HepG2 (cell line): ENCODE results near the gene DDX17. TPM values are rescaled to one million over a fixed set of nuclear protein-coding genes. Genes with fewer than 3 reads are reported as not detected.

Experiments used
- AGO2 ChIP-seq: fragments of 200-400 bp; formaldehyde crosslinking; optimal IDR thresholded peaks from 2 replicates; pipeline ENCODE3; 2017; ENCODE audit warnings: mild to moderate bottlenecking, low read depth, low read length, moderate library complexity
- CAMTA2 ChIP-seq: sonication (generic); formaldehyde crosslinking; IDR thresholded peaks from 2 replicates; pipeline ENCODE4 v1.4.0; 2020; ENCODE audit warnings: mild to moderate bottlenecking, missing genetic modification reagents, borderline replicate concordance
- CENPX ChIP-seq: sonication (generic); formaldehyde crosslinking; IDR thresholded peaks from 2 replicates; pipeline ENCODE4 v1.9.0; 2021; ENCODE audit warnings: mild to moderate bottlenecking, missing genetic modification reagents, moderate library complexity
- IRF2 ChIP-seq: IDR thresholded peaks from 2 replicates; pipeline ENCODE4 v1.6.1; 2018; ENCODE audit warnings: missing genetic modification reagents, missing compliant biosample characterization
- KLF6 ChIP-seq: IDR thresholded peaks from 2 replicates; pipeline ENCODE4 v1.8.0; 2016; ENCODE audit warnings: missing biosample characterization, missing genetic modification reagents
- NFKB2 ChIP-seq: sonication (generic); formaldehyde crosslinking; IDR thresholded peaks from 2 replicates; pipeline ENCODE4 v1.4.0; 2020; ENCODE audit warnings: missing genetic modification reagents, borderline replicate concordance
- POLR2G ChIP-seq: fragments of 200-400 bp; formaldehyde crosslinking; IDR thresholded peaks from 2 replicates; pipeline ENCODE4 v1.6.1; 2018; ENCODE audit warnings: mild to moderate bottlenecking, low read depth, low read length, moderate library complexity
- PRDM15 ChIP-seq: sonication (generic); formaldehyde crosslinking; IDR thresholded peaks from 2 replicates; pipeline ENCODE4 v1.4.0; 2020; ENCODE audit warnings: missing genetic modification reagents
- RARG ChIP-seq: sonication (generic); formaldehyde crosslinking; IDR thresholded peaks from 2 replicates; pipeline ENCODE4 v1.4.0; 2020; ENCODE audit warnings: low read depth, mild to moderate bottlenecking, missing genetic modification reagents
- SRSF1 ChIP-seq: fragments of 200-400 bp; formaldehyde crosslinking; optimal IDR thresholded peaks from 2 replicates; pipeline ENCODE3; 2017; ENCODE audit warnings: mild to moderate bottlenecking, low read depth, low read length, moderate library complexity
- TMF1 ChIP-seq: sonication (generic); formaldehyde crosslinking; IDR thresholded peaks from 2 replicates; pipeline ENCODE4 v1.8.1; 2022; ENCODE audit warnings: low read depth, missing genetic modification reagents
- ZBED4 ChIP-seq: sonication (generic); formaldehyde crosslinking; IDR thresholded peaks from 2 replicates; pipeline ENCODE4 v1.4.0; 2020; ENCODE audit warnings: missing genetic modification reagents, borderline replicate concordance
- ZBTB49 ChIP-seq: sonication (generic); formaldehyde crosslinking; IDR thresholded peaks from 2 replicates; pipeline ENCODE4 v1.4.0; 2020; ENCODE audit warnings: missing genetic modification reagents, borderline replicate concordance
- ZNF296 ChIP-seq: sonication (generic); formaldehyde crosslinking; conservative IDR thresholded peaks from 2 replicates; pipeline ENCODE4 v1.5.0; 2020; ENCODE audit warnings: mild to moderate bottlenecking, missing genetic modification reagents
- ZNF615 ChIP-seq: sonication (generic); formaldehyde crosslinking; IDR thresholded peaks from 2 replicates; pipeline ENCODE4 v1.5.0; 2020; ENCODE audit warnings: mild to moderate bottlenecking, missing genetic modification reagents, borderline replicate concordance
- ZNF772 ChIP-seq: sonication (generic); formaldehyde crosslinking; IDR thresholded peaks from 2 replicates; pipeline ENCODE4 v1.5.0; 2020; ENCODE audit warnings: mild to moderate bottlenecking, missing genetic modification reagents
- polyA plus RNA-seq, 8 experiments: library from polyadenylated mRNA; depleted of rRNA in 3 of 8; stranded (reverse) in 7 of 8; unstranded in 1 of 8; fragments of >200 nt; fragmentation: Illumina TruSeq in 4 of 8; extraction: Trizol in 4 of 8; gene quantifications; 2 replicates each; pipeline versions ENCODE4 v1.2.1 to v1.2.3, GENCODE V29; 2011 to 2016; ENCODE audit warnings: low read depth in 4 of 8, missing spikeins in 1 of 8, mixed read lengths in 1 of 8; ENCODE audit not compliant: insufficient read depth in 1 of 8
- total RNA-seq, 5 experiments: library from RNA; depleted of rRNA; stranded (reverse); fragments of >200 nt; fragmentation: Illumina TruSeq; extraction: Trizol; gene quantifications; 2 replicates each; pipeline ENCODE4 v1.2.3, GENCODE V29; 2016; ENCODE audit warnings: low read depth in 1 of 5
- TF ChIP-seq, protein P1 (sequence below): sonication (generic); formaldehyde crosslinking; conservative IDR thresholded peaks from 2 replicates; pipeline ENCODE4 v1.8.0; 2022; ENCODE audit warnings: low read depth, missing genetic modification reagents
- TF ChIP-seq, protein P2 (sequence below): sonication (generic); formaldehyde crosslinking; IDR thresholded peaks from 2 replicates; pipeline ENCODE4 v1.5.0; 2020; ENCODE audit warnings: missing genetic modification reagents

DDX17 gene
- total and polyA plus RNA-seq, 2 of the 13 experiments (the other 11 are each of a cell fraction or from before 2014, with no cell fraction given), result 238 to 344 TPM

DNA sequence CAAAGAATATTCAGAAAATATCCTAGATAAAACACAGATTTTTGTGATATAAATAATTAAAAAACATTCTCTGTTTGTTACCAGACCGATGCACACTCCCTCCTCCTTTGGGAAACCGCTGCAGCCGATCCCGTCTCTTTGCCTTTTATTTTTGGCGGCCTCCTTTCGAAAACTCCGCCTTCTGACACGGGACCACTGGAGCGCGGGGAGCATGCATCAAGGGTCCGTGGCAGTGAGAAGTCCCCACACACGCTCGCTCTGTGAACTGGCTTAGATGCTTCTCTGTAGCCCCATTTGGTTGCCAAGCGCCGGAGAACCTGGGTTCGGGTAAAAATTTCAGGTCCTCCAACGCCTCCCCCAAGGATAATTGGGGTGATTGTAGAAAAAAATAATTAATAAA lies 17.0 kb downstream of the DDX17 start (continued):
- no peak for TF ChIP-seq PRDM15 (CRISPR knock-in tag)
- no peak for TF ChIP-seq KLF6 (CRISPR knock-in tag)
- TF ChIP-seq AGO2, result peak; percentile 84
- no peak for TF ChIP-seq CAMTA2
- no peak for TF ChIP-seq IRF2 (CRISPR knock-in tag)
- no peak for TF ChIP-seq ZNF296 (CRISPR knock-in tag)
- TF ChIP-seq, protein P1, sequence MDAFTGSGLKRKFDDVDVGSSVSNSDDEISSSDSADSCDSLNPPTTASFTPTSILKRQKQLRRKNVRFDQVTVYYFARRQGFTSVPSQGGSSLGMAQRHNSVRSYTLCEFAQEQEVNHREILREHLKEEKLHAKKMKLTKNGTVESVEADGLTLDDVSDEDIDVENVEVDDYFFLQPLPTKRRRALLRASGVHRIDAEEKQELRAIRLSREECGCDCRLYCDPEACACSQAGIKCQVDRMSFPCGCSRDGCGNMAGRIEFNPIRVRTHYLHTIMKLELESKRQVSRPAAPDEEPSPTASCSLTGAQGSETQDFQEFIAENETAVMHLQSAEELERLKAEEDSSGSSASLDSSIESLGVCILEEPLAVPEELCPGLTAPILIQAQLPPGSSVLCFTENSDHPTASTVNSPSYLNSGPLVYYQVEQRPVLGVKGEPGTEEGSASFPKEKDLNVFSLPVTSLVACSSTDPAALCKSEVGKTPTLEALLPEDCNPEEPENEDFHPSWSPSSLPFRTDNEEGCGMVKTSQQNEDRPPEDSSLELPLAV, result no peak
- no peak for TF ChIP-seq CENPX
- TF ChIP-seq POLR2G, result peak; percentile 32; the same call in 1 of the 2 replicates
- no peak for TF ChIP-seq RARG
- TF ChIP-seq ZBTB49, result no peak
- no peak for TF ChIP-seq NFKB2 (CRISPR knock-in tag)
- TF ChIP-seq TMF1, result no peak
- no peak for TF ChIP-seq SRSF1
- TF ChIP-seq, protein P2, sequence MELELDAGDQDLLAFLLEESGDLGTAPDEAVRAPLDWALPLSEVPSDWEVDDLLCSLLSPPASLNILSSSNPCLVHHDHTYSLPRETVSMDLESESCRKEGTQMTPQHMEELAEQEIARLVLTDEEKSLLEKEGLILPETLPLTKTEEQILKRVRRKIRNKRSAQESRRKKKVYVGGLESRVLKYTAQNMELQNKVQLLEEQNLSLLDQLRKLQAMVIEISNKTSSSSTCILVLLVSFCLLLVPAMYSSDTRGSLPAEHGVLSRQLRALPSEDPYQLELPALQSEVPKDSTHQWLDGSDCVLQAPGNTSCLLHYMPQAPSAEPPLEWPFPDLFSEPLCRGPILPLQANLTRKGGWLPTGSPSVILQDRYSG (CRISPR knock-in tag), result no peak
- no peak for TF ChIP-seq ZNF615
- no peak for TF ChIP-seq ZBED4 (CRISPR knock-in tag)
- no peak for TF ChIP-seq ZNF772 (CRISPR knock-in tag)
